B cell (primary cell): ENCODE results near the gene CDHR2. TPM values are rescaled to one million over a fixed set of nuclear protein-coding genes. Genes with fewer than 3 reads are reported as not detected.

Source experiments
- ATAC-seq: fragments of 200-7000 bp; cut with Tn5 transposase; one replicate; pipeline ENCODE4 v1.10.0; 2021; ENCODE audit warnings: low read depth, mild to moderate bottlenecking, moderate number of reproducible peaks, moderate library complexity
- CTCF ChIA-PET: fragments of 350-600 bp; sonication (Branson Sonifier 250); formaldehyde crosslinking; loops from one replicate; lab custom pipeline; 2021; ENCODE audit warnings: antibody characterized with exemption, inconsistent platforms; lab: Charles Lee
- POLR2A ChIA-PET: fragments of 350-600 bp; sonication (Branson Sonifier 250); formaldehyde crosslinking; loops from one replicate; lab custom pipeline; 2021; ENCODE audit warnings: antibody characterized with exemption; lab: Charles Lee
- DNase-seq: peaks from one replicate; pipeline ENCODE4 v3.0.0; 2013
- H2AFZ ChIP-seq: 2 replicates; pipeline ENCODE4 v1.6.1; 2012; ENCODE audit warnings: mild to moderate bottlenecking, low read depth, low read length; ENCODE audit not compliant: insufficient read depth, poor library complexity, severe bottlenecking
- H3K27ac ChIP-seq, 2 donors: 1 replicate in 1 of 2; 2 replicates in 1 of 2; pipeline ENCODE4 v1.5.1; 2012 to 2013; ENCODE audit warnings: low read length in 2 of 2, mild to moderate bottlenecking in 2 of 2, moderate library complexity in 1 of 2
- H3K27me3 ChIP-seq, 4 experiments: fragments of 200-600 bp in 1 of 4; sonication (generic) in 1 of 4; replicated peaks in 1 of 4; 1 replicate in 2 of 4; 2 replicates in 2 of 4; pipeline versions ENCODE4 v1.6.1 to v1.7.0; 2013 to 2016; ENCODE audit warnings: low read length in 3 of 4, mild to moderate bottlenecking in 2 of 4, mixed read lengths in 1 of 4, moderate library complexity in 1 of 4; ENCODE audit not compliant: insufficient read depth in 4 of 4, control insufficient read depth in 3 of 4; ENCODE audit errors: control extremely low read depth in 1 of 4
- H3K36me3 ChIP-seq, 2 experiments: replicated peaks in 1 of 2; 1 replicate in 1 of 2; 2 replicates in 1 of 2; pipeline versions ENCODE4 v1.6.1 to v1.7.1; 2013; ENCODE audit warnings: low read length in 1 of 2; ENCODE audit not compliant: insufficient read depth in 2 of 2, control insufficient read depth in 1 of 2; ENCODE audit errors: control extremely low read depth in 1 of 2, extremely low read depth in 1 of 2
- H3K4me1 ChIP-seq, 2 donors: fragments of 200-600 bp in 1 of 2; sonication (generic) in 1 of 2; 1 replicate in 1 of 2; 2 replicates in 1 of 2; pipeline versions ENCODE4 v1.5.1 to v1.6.1; 2013 to 2017; ENCODE audit warnings: low read length in 2 of 2; ENCODE audit not compliant: control insufficient read depth in 2 of 2, insufficient read depth in 2 of 2
- H3K4me2 ChIP-seq: replicated peaks from 2 replicates; pipeline ENCODE3; 2012; ENCODE audit warnings: mild to moderate bottlenecking, low read depth, low read length; ENCODE audit not compliant: poor library complexity, severe bottlenecking
- H3K4me3 ChIP-seq, 5 experiments: fragments of 200-600 bp in 1 of 5; sonication (generic) in 1 of 5; 1 replicate in 3 of 5; 2 replicates in 2 of 5; pipeline versions ENCODE4 v1.5.1 to v1.7.0; 2011 to 2016; ENCODE audit warnings: low read length in 4 of 5, mild to moderate bottlenecking in 4 of 5, low read depth in 2 of 5, control low read depth in 1 of 5, moderate library complexity in 1 of 5; ENCODE audit not compliant: insufficient read depth in 1 of 5; ENCODE audit errors: control extremely low read depth in 1 of 5, extremely low read depth in 1 of 5
- H3K79me2 ChIP-seq: fragments of 200-600 bp; sonication (generic); one replicate; pipeline ENCODE4 v1.6.0; 2016; ENCODE audit warnings: low read length; ENCODE audit not compliant: control insufficient read depth, insufficient read depth
- H3K9ac ChIP-seq: fragments of 200-600 bp; sonication (generic); 2 replicates; pipeline ENCODE4 v1.6.1; 2017; ENCODE audit warnings: mild to moderate bottlenecking, low read length, moderate library complexity
- H3K9me3 ChIP-seq, 3 donors: one replicate each; pipeline versions ENCODE4 v1.6.1 to v1.7.1; 2013; ENCODE audit warnings: low read length in 2 of 3; ENCODE audit not compliant: control insufficient read depth in 2 of 3, insufficient read depth in 1 of 3; ENCODE audit errors: control extremely low read depth in 1 of 3
- H4K20me1 ChIP-seq: 2 replicates; pipeline ENCODE4 v1.6.0; 2012; ENCODE audit warnings: mild to moderate bottlenecking, low read length; ENCODE audit not compliant: insufficient read depth, control insufficient read depth, poor library complexity, severe bottlenecking
- H3K27ac Mint-ChIP-seq: one replicate; pipeline ENCODE4 v1.8.0; 2021; ENCODE audit warnings: mixed read lengths
- H3K27me3 Mint-ChIP-seq: one replicate; pipeline ENCODE4 v1.8.0; 2021; ENCODE audit warnings: mixed read lengths
- H3K4me1 Mint-ChIP-seq: one replicate; pipeline ENCODE4 v1.8.0; 2021; ENCODE audit warnings: mixed read lengths
- H3K4me3 Mint-ChIP-seq: one replicate; pipeline ENCODE4 v1.8.0; 2021; ENCODE audit warnings: mixed read lengths
- H3K9me3 Mint-ChIP-seq: one replicate; pipeline ENCODE4 v1.8.0; 2022; ENCODE audit warnings: mixed read lengths; ENCODE audit not compliant: insufficient read depth
- EZH2 ChIP-seq: IDR thresholded peaks from 2 replicates; pipeline ENCODE4 v1.6.1; 2012; ENCODE audit warnings: borderline replicate concordance, low read depth, mild to moderate bottlenecking, moderate library complexity, low read length; ENCODE audit not compliant: insufficient read depth, poor library complexity, severe bottlenecking
- WGBS: methylation state at CpG from one replicate; pipeline ENCODE4 v1.1.5; 2013; ENCODE audit warnings: missing lambda C conversion rate; ENCODE audit not compliant: insufficient coverage; 5-methylcytosine and 5-hydroxymethylcytosine counted together
- intact Hi-C: fragments of 100-400 bp; cut with micrococcal nuclease; formaldehyde crosslinking; loops from one replicate; pipeline ENCODE4 v1.10.0; 2022
- polyA plus RNA-seq: library from polyadenylated mRNA; depleted of rRNA; stranded (reverse); fragments of >200 nt; gene quantifications from 2 replicates; pipeline ENCODE4 v1.2.3, GENCODE V29; 2012
- total RNA-seq, 2 donors: library from RNA; stranded (reverse); fragments of 120-200 nt in 1 of 2; gene quantifications; 1 replicate in 1 of 2; 2 replicates in 1 of 2; pipeline versions ENCODE4 v1.2.3 to v1.2.4, GENCODE V29; 2013 to 2022
- TF ChIP-seq, protein P1 (sequence below): fragments of 200-600 bp; IDR thresholded peaks from one replicate; pipeline ENCODE4 v1.8.0; 2022; ENCODE audit warnings: antibody characterized with exemption, mild to moderate bottlenecking

Gene CDHR2
- total and polyA plus RNA-seq, 2 donors (not counting 1 experiment from before 2014, with no cell fraction given): 0.25 to 1.7 TPM

GRCh38 chr5:176609724-176610434 lies 60.7 kb downstream of the CDHR2 start, which contains the start of gene GPRIN1:
Gene GPRIN1, minus strand, starts transcription at chr5:176610156. Its CDS starts 10,322 bp downstream, at chr5:176599834.
- H2AFZ ChIP-seq: peak within 1 kb of the TSS; percentile 76
- POLR2A ChIA-PET: no interaction called here
- CTCF ChIA-PET: interaction anchor here (1.6 kb wide), 1 partner anchor 51 kb away, joined by 6 read pairs; no protein-coding TSS in a partner anchor
- peak within 1 kb of the TSS; percentile 86 for H3K4me2 ChIP-seq
- TF ChIP-seq EZH2: no peak
- TF ChIP-seq, protein P1, sequence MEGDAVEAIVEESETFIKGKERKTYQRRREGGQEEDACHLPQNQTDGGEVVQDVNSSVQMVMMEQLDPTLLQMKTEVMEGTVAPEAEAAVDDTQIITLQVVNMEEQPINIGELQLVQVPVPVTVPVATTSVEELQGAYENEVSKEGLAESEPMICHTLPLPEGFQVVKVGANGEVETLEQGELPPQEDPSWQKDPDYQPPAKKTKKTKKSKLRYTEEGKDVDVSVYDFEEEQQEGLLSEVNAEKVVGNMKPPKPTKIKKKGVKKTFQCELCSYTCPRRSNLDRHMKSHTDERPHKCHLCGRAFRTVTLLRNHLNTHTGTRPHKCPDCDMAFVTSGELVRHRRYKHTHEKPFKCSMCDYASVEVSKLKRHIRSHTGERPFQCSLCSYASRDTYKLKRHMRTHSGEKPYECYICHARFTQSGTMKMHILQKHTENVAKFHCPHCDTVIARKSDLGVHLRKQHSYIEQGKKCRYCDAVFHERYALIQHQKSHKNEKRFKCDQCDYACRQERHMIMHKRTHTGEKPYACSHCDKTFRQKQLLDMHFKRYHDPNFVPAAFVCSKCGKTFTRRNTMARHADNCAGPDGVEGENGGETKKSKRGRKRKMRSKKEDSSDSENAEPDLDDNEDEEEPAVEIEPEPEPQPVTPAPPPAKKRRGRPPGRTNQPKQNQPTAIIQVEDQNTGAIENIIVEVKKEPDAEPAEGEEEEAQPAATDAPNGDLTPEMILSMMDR: peak; percentile 17
- WGBS: under 1% methylated on average over 99 of the region's 101 CpGs
- peak within 1 kb of the TSS; percentile 98 for H3K4me3 Mint-ChIP-seq
- no peaks in the 10 kb centered on the region for H3K9me3 ChIP-seq
- H3K27ac Mint-ChIP-seq: peak within 1 kb of the TSS; percentile 91
- ATAC-seq (peak; percentile 78), DNase-seq (peak; percentile 82)
- H3K27me3 Mint-ChIP-seq: peaks cover 24% of the 10 kb centered on the region
- peaks cover 0 to 22% (median 8%) of the 10 kb centered on the region in 4 experiments for H3K27me3 ChIP-seq
- no peaks in the 10 kb centered on the region for H3K79me2 ChIP-seq
- intact Hi-C loops: loop anchor here (1.0 to 2.0 kb wide), 3 partner anchors 21 to 194 kb away; partner anchors contain the start of genes CLTB, EIF4E1B, SNCB and TSPAN17
- H3K4me1 Mint-ChIP-seq: peaks cover 12% of the 10 kb centered on the region
- peak within 1 kb of the TSS; percentile 21 to 78 (median 65) for H3K4me3 ChIP-seq
- no peak within 1 kb of the TSS for H3K27ac ChIP-seq
- no peaks in the 10 kb centered on the region for H3K9me3 Mint-ChIP-seq
- H4K20me1 ChIP-seq: no peaks in the 10 kb centered on the region
- peak within 1 kb of the TSS; percentile 70 for H3K9ac ChIP-seq
- H3K36me3 ChIP-seq: no peaks in the 10 kb centered on the region
- peaks cover 4 to 9% of the 10 kb centered on the region in 2 donors for H3K4me1 ChIP-seq

DNA sequence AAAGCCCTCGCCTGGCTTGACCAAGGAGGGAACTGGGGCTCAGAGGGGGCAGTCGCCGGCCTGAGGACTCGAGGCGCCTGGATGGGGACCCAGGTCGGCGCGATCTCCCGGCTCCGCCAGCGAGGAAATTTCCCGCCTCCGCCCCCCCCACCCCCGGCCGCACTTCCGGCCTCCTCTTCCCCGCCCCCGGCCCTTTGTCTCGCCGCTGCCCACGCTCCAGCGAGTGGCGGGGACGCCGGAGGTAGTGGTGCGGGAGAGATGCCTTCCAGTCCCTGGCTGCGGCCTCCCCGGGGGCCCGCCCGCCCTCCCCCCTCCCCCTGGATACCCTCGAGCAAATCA lies 61.3 kb downstream of the CDHR2 start:
- no peaks in the 10 kb centered on the region for H3K79me2 ChIP-seq
- peaks cover 12% of the 10 kb centered on the region for H3K4me1 Mint-ChIP-seq
- no peak for DNase-seq
- peaks cover 28% of the 10 kb centered on the region for H3K27me3 Mint-ChIP-seq
- no peak overlapping the region for H3K27ac ChIP-seq
- H3K4me3 Mint-ChIP-seq: peak overlapping the region; percentile 82
- no peaks in the 10 kb centered on the region for H3K36me3 ChIP-seq
- H3K27ac Mint-ChIP-seq: no peak overlapping the region
- intact Hi-C loops: loop anchor here (1.0 to 2.0 kb wide), 2 partner anchors 20 to 37 kb away; partner anchors contain the start of genes EIF4E1B, SNCB and TSPAN17
- peak overlapping the region; percentile 21 to 78 (median 65) for H3K4me3 ChIP-seq
- H2AFZ ChIP-seq: peak overlapping the region; percentile 76
- H3K9ac ChIP-seq: peak overlapping the region; percentile 70
- WGBS: 4% methylated on average over 11 of the region's 31 CpGs
- H3K4me2 ChIP-seq: peak overlapping the region; percentile 86
- peaks cover 4 to 9% of the 10 kb centered on the region in 2 donors for H3K4me1 ChIP-seq
- H3K9me3 ChIP-seq: no peaks in the 10 kb centered on the region
- peaks cover 0 to 22% (median 8%) of the 10 kb centered on the region in 4 experiments for H3K27me3 ChIP-seq
- ChIA-PET POLR2A (no interaction called here), CTCF (interaction anchor here (1.6 kb wide), 1 partner anchor 50 kb away, joined by 6 read pairs; no protein-coding TSS in a partner anchor)
- no peaks in the 10 kb centered on the region for H3K9me3 Mint-ChIP-seq
- no peaks in the 10 kb centered on the region for H4K20me1 ChIP-seq
- TF ChIP-seq, protein P1: no peak
- TF ChIP-seq EZH2: no peak
- peak; percentile 3 for ATAC-seq
